ENCODE measurements around the gene HSD17B14.
"Not testable (repeated sequence)": the region's sequence is repeated elsewhere in the genome, so short reads cannot be mapped to it uniquely, and the experiment has no call there.

HSD17B14 gene

GRCh38 chr19:48770266-48770665 is 66.0 kb downstream of the HSD17B14 start:
- intact Hi-C loops (cut with DNase I; ENCODE audit: low total_unique reads) = loop anchor here (2.0 kb wide), 1 partner anchor 73 kb away; no protein-coding TSS in a partner anchor
- H3K9me3 ChIP-seq = no peaks in the 10 kb centered on the region
- H3K27me3 ChIP-seq = peaks cover 0 to 30% of the 10 kb centered on the region in 2 donors
- TF ChIP-seq CTCF (IDR thresholded peaks at IDR 0.05) = no peak
- H3K27ac ChIP-seq = no peak overlapping the region
- H3K36me3 ChIP-seq = no peaks in the 10 kb centered on the region
- no peak for DNase-seq
- no peaks in the 10 kb centered on the region for H3K4me1 ChIP-seq
- H3K4me3 ChIP-seq = no peak overlapping the region

GRCh38 chr19:48768994-48769713 is 67.1 kb downstream of the HSD17B14 start:
- intact Hi-C loops (cut with DNase I; ENCODE audit: low total_unique reads) = no loop called here
- Histone ChIP-seq H3K4me1 (no peaks in the 10 kb centered on the region), H3K27me3 (peaks cover 0 to 39% of the 10 kb centered on the region in 2 donors), H3K4me3 (no peak overlapping the region), H3K9me3 (no peaks in the 10 kb centered on the region), H3K27ac (no peak overlapping the region), H3K36me3 (no peaks in the 10 kb centered on the region)
- DNase-seq = no peak
- TF ChIP-seq CTCF (IDR thresholded peaks at IDR 0.05) = no peak

- intact Hi-C loops (cut with DNase I; ENCODE audit: low total_unique reads); H3K27ac ChIP-seq; H3K4me1 ChIP-seq: not testable (repeated sequence)
These were observed 68.0 kb downstream of the HSD17B14 start for GRCh38 chr19:48768171-48768753.

GRCh38 chr19:48765816-48766215 is 70.5 kb downstream of the HSD17B14 start:
- intact Hi-C loops (cut with DNase I; ENCODE audit: low total_unique reads) = not testable (repeated sequence)

More at GRCh38 chr19:48768171-48768753, 68.0 kb downstream of the HSD17B14 start:
- not testable (repeated sequence) for H3K9me3 ChIP-seq, H3K4me3 ChIP-seq, H3K36me3 ChIP-seq, DNase-seq
- peaks cover 0 to 46% of the 10 kb centered on the region in 2 donors for H3K27me3 ChIP-seq

More at GRCh38 chr19:48765816-48766215, 70.5 kb downstream of the HSD17B14 start:
- not testable (repeated sequence) for H3K4me3 ChIP-seq, H3K27ac ChIP-seq, DNase-seq, H3K9me3 ChIP-seq, H3K4me1 ChIP-seq, H3K36me3 ChIP-seq
- H3K27me3 ChIP-seq = peaks cover 0 to 52% of the 10 kb centered on the region in 2 donors
